GM12878 (cell line): ENCODE measurements around the gene HHAT. TPM values are rescaled to one million over a fixed set of nuclear protein-coding genes. Genes with fewer than 3 reads are reported as not detected.

Experiments
- ATAC-seq: fragments of 200-7000 bp; cut with Tn5 transposase; 3 replicates; pipeline ENCODE4 v1.9.1; 2020; ENCODE audit warnings: mild to moderate bottlenecking, moderate library complexity
- BruUV-seq: library from RNA; stranded (reverse); fragments of 400-500 nt; replicated peaks from 2 replicates; lab custom pipeline; 2021; lab: Mats Ljungman, UMichigan
- CTCF ChIA-PET: fragments of 300-600 bp; sonication (Branson Sonifier 250); formaldehyde crosslinking; extraction: SDS; loops from one replicate; lab custom pipeline; 2021; ENCODE audit warnings: inconsistent platforms; lab: Yijun Ruan, JAX
- POLR2A ChIA-PET: fragments of 350-600 bp; formaldehyde crosslinking; extraction: SDS; loops from one replicate; lab custom pipeline; 2021; ENCODE audit warnings: inconsistent platforms; lab: Charles Lee
- RAD21 ChIA-PET: fragments of 300-600 bp; sonication (Branson Sonifier 250); formaldehyde crosslinking; loops from one replicate; lab custom pipeline; 2023; ENCODE audit warnings: antibody characterized with exemption; ENCODE audit not compliant: unreplicated experiment; lab: Charles Lee
- SMC1A ChIA-PET: fragments of 300-600 bp; sonication (Branson Sonifier 250); formaldehyde crosslinking; loops from one replicate; lab custom pipeline; 2023; ENCODE audit not compliant: unreplicated experiment, uncharacterized antibody; lab: Charles Lee
- DNase-seq: peaks from one replicate; pipeline ENCODE4 v3.0.0-alpha.2; 2011; ENCODE audit warnings: low read depth, low spot score
- FAIRE-seq: peaks from 3 replicates; lab custom pipeline; 2011; peaks lifted over from hg19 to GRCh38; lab: Jason Lieb, UNC
- H2AFZ ChIP-seq: 2 replicates; pipeline ENCODE4 v1.6.0; 2011; ENCODE audit warnings: low read depth, low read length, control low read depth; ENCODE audit not compliant: control insufficient read depth
- H3K27ac ChIP-seq: 2 replicates; pipeline ENCODE4 v1.5.1; 2011; ENCODE audit warnings: control low read depth; ENCODE audit not compliant: control insufficient read depth, insufficient read depth
- H3K27me3 ChIP-seq, 2 experiments: replicated peaks in 1 of 2; 2 replicates each; pipeline versions ENCODE4 v1.6.0 to v1.6.1; 2011; ENCODE audit warnings: low read length in 1 of 2; ENCODE audit not compliant: control insufficient read depth in 2 of 2, insufficient read depth in 2 of 2
- H3K36me3 ChIP-seq, 2 experiments: 2 replicates each; pipeline ENCODE4 v1.5.1; 2011; ENCODE audit warnings: low read length in 1 of 2; ENCODE audit not compliant: control insufficient read depth in 2 of 2, insufficient read depth in 2 of 2
- H3K4me1 ChIP-seq: 2 replicates; pipeline ENCODE4 v1.6.1; 2011; ENCODE audit warnings: mild to moderate bottlenecking, low read length, moderate library complexity, mixed read lengths; ENCODE audit not compliant: control insufficient read depth, insufficient read depth
- H3K4me2 ChIP-seq: 2 replicates; pipeline ENCODE4 v1.6.0; 2011; ENCODE audit warnings: control low read depth; ENCODE audit not compliant: control insufficient read depth, insufficient read depth
- H3K4me3 ChIP-seq: fragments of 200-600 bp; sonication (generic); 2 replicates; pipeline ENCODE4 v1.5.1; 2016
- H3K79me2 ChIP-seq: 2 replicates; pipeline ENCODE4 v1.6.0; 2011; ENCODE audit warnings: low read length; ENCODE audit not compliant: control insufficient read depth, insufficient read depth
- H3K9ac ChIP-seq: 2 replicates; pipeline ENCODE4 v1.8.0; 2011; ENCODE audit warnings: low read length, control low read depth, mixed read lengths; ENCODE audit not compliant: control insufficient read depth, insufficient read depth
- H3K9me3 ChIP-seq: replicated peaks from 3 replicates; pipeline ENCODE4 v1.5.1; 2011; ENCODE audit warnings: mild to moderate bottlenecking, low read length; ENCODE audit not compliant: control insufficient read depth, insufficient read depth
- H4K20me1 ChIP-seq: 2 replicates; pipeline ENCODE4 v1.6.0; 2011; ENCODE audit not compliant: control insufficient read depth, insufficient read depth
- CBX5 ChIP-seq: sonication (generic); IDR thresholded peaks from 2 replicates; pipeline ENCODE4 v1.6.1; 2016; ENCODE audit warnings: low read depth, moderate library complexity, mild to moderate bottlenecking, inconsistent platforms
- ETV6 ChIP-seq, 2 experiments: fragments of 450-650 bp in 1 of 2; IDR thresholded peaks in 1 of 2; conservative IDR thresholded peaks in 1 of 2; 2 replicates each; pipeline ENCODE4 v1.6.1; 2014; ENCODE audit warnings: antibody characterized with exemption in 1 of 2, borderline replicate concordance in 1 of 2, low read depth in 1 of 2, mild to moderate bottlenecking in 1 of 2, moderate library complexity in 1 of 2
- JUND ChIP-seq: IDR thresholded peaks from 2 replicates; pipeline ENCODE4 v1.6.1; 2012; ENCODE audit warnings: low read depth, mild to moderate bottlenecking, low read length, improper control_type of control experiment, moderate library complexity
- MEF2A ChIP-seq: IDR thresholded peaks from 2 replicates; pipeline ENCODE4 v1.6.1; 2011; ENCODE audit warnings: low read depth, mild to moderate bottlenecking, low read length, moderate library complexity; ENCODE audit not compliant: insufficient read depth
- MYC ChIP-seq: IDR thresholded peaks from 2 replicates; pipeline ENCODE4 v1.6.1; 2011; ENCODE audit warnings: mild to moderate bottlenecking, low read length, moderate library complexity, inconsistent platforms; ENCODE audit not compliant: insufficient read depth, insufficient replicate concordance, insufficient read length, severe bottlenecking
- NFYB ChIP-seq: IDR thresholded peaks from 2 replicates; pipeline ENCODE4 v1.6.1; 2011; ENCODE audit warnings: low read depth, mild to moderate bottlenecking, low read length, improper control_type of control experiment, moderate library complexity; ENCODE audit not compliant: insufficient read depth
- NRF1 ChIP-seq: conservative IDR thresholded peaks from 2 replicates; pipeline ENCODE4 v1.6.1; 2011; ENCODE audit warnings: mild to moderate bottlenecking, low read depth, low read length, improper control_type of control experiment
- RAD51 ChIP-seq: fragments of 450-650 bp; IDR thresholded peaks from 2 replicates; pipeline ENCODE4 v1.6.1; 2016; ENCODE audit warnings: moderate library complexity, mild to moderate bottlenecking, inconsistent platforms
- RB1 ChIP-seq: fragments of 450-650 bp; formaldehyde crosslinking; IDR thresholded peaks from 2 replicates; pipeline ENCODE4 v1.6.1; 2017; ENCODE audit warnings: mild to moderate bottlenecking, borderline replicate concordance
- SMAD1 ChIP-seq: fragments of 450-650 bp; IDR thresholded peaks from 2 replicates; pipeline ENCODE4 v1.6.1; 2018; ENCODE audit warnings: mild to moderate bottlenecking, low read depth; ENCODE audit not compliant: partially characterized antibody
- TCF12 ChIP-seq: IDR thresholded peaks from 2 replicates; pipeline ENCODE4 v1.6.1; 2011; ENCODE audit warnings: low read depth, mild to moderate bottlenecking, low read length
- WRNIP1 ChIP-seq: IDR thresholded peaks from 2 replicates; pipeline ENCODE4 v1.6.1; 2011; ENCODE audit warnings: low read depth, low read length, improper control_type of control experiment, borderline replicate concordance
- WGBS: methylation state at CpG from one replicate; pipeline ENCODE4 v1.1.6; 2016; ENCODE audit warnings: low lambda C conversion rate; ENCODE audit not compliant: insufficient replicate concordance, insufficient coverage; ENCODE audit errors: missing lambda C conversion rate; 5-methylcytosine and 5-hydroxymethylcytosine counted together
- in situ Hi-C: fragments of 300-500 bp; cut with MboI; formaldehyde crosslinking; loops from 9 replicates; pipeline ENCODE4 v1.14.3; 2018; ENCODE audit warnings: mixed read lengths
- intact Hi-C: fragments of 100-400 bp; cut with micrococcal nuclease; formaldehyde crosslinking; loops from one replicate; pipeline ENCODE4 v1.14.2; 2022; ENCODE audit not compliant: unreplicated experiment
- polyA plus RNA-seq, 11 experiments: library from polyadenylated mRNA; depleted of rRNA in 4 of 11; unstranded in 6 of 11; stranded (reverse) in 5 of 11; fragments of >200 nt; fragmentation: Nextera tagmentation in 4 of 11; fragmentation: Illumina TruSeq in 1 of 11; extraction: Ambion mirVana in 4 of 11; extraction: Trizol in 1 of 11; gene quantifications; 1 replicate in 1 of 11; 2 replicates in 10 of 11; pipeline versions ENCODE4 v1.2.1 to v1.2.3, GENCODE V29; 2011 to 2016; ENCODE audit warnings: inconsistent platforms in 2 of 11, missing spikeins in 2 of 11, low read depth in 1 of 11
- total RNA-seq, 4 experiments: library from RNA; depleted of rRNA in 3 of 4; stranded (reverse); fragments of >200 nt in 3 of 4; fragmentation: Illumina TruSeq in 1 of 4; extraction: Trizol in 1 of 4; gene quantifications; 2 replicates each; pipeline versions ENCODE4 v1.2.1 to v1.2.3, GENCODE V29; 2013 to 2021
- TF ChIP-seq, protein P1 (sequence below): IDR thresholded peaks from 2 replicates; pipeline ENCODE4 v1.6.1; 2011; ENCODE audit warnings: low read depth, low read length, improper control_type of control experiment, borderline replicate concordance
- TF ChIP-seq, protein P2 (sequence below): IDR thresholded peaks from 2 replicates; pipeline ENCODE4 v1.6.1; 2012; ENCODE audit warnings: low read depth, low read length, improper control_type of control experiment
- TF ChIP-seq, protein P3 (sequence below): fragments of 450-650 bp; formaldehyde crosslinking; IDR thresholded peaks from 2 replicates; pipeline ENCODE4 v1.5.0; 2022; ENCODE audit warnings: mild to moderate bottlenecking, missing genetic modification characterization
- TF ChIP-seq, protein P4 (sequence below): IDR thresholded peaks from 2 replicates; pipeline ENCODE4 v1.6.1; 2011; ENCODE audit warnings: low read depth, mild to moderate bottlenecking, low read length, moderate library complexity, borderline replicate concordance; ENCODE audit errors: extremely low read depth

HHAT gene
- total and polyA plus RNA-seq, 10 of the 15 experiments (the other 5 are each of a cell fraction or from before 2014, with no cell fraction given), result 1.2 to 37.6 (median 2.6) TPM

DNA sequence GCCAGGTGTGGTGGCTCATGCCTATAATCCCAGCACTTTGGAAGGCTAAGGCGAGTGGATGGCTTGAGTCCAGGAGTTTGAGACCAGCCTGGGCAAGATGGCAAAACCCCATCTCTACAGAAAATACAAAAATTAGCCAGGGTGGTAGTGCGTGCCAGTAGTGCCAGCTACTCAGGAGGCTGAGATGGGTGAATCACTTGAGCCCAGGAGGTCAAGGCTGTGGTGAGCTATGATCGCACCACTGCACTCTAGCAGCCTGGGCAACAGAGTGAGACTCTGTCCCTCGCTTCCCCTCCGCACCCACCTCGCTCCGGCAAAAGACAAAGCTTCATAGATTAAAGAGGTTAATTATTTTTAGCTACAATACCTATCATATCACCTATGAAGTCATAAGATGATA, 100.0 kb downstream of the HHAT start (continued):
- TF ChIP-seq, protein P1, sequence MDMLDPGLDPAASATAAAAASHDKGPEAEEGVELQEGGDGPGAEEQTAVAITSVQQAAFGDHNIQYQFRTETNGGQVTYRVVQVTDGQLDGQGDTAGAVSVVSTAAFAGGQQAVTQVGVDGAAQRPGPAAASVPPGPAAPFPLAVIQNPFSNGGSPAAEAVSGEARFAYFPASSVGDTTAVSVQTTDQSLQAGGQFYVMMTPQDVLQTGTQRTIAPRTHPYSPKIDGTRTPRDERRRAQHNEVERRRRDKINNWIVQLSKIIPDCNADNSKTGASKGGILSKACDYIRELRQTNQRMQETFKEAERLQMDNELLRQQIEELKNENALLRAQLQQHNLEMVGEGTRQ, result no peak
- TF ChIP-seq TCF12, result no peak

DNA sequence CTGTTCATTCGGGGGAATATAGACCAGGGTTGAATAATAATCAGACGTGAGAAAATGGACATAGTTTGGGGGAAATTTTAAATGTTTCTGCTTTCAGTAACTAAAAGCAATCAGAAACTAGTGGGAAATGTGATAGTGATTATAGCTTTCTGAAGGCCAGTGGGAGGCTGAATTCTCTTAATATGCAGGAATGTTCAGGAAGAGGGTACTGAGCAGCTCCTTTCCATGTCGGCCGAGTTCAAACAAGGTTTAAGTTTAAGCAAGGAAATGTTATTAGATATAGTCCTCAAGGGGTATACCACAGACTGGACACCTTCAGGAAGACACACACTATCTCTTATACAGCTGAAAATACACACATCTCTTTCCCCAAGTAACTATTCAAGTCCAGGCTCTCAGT, 105.5 kb downstream of the HHAT start:
- POLR2A ChIA-PET, result no interaction called here
- WGBS, result 52% methylated on average over 4 of the region's 4 CpGs
- H3K4me3 ChIP-seq, result no peak overlapping the region
- no peaks in the 10 kb centered on the region for H3K4me1 ChIP-seq
- H3K4me2 ChIP-seq, result no peak overlapping the region
- CTCF ChIA-PET, result interaction anchor here (1.1 kb wide), 1 partner anchor 14 kb away, joined by 4 read pairs; no protein-coding TSS in a partner anchor
- H3K79me2 ChIP-seq, result no peaks in the 10 kb centered on the region
- H2AFZ ChIP-seq, result no peak overlapping the region
- no peak overlapping the region for H3K9ac ChIP-seq
- H3K27me3 ChIP-seq, result no peaks in the 10 kb centered on the region
- in situ Hi-C loops, result no loop called here
- no TSS peak for BruUV-seq
- intact Hi-C loops, result no loop called here
- no peaks in the 10 kb centered on the region for H3K36me3 ChIP-seq
- no peak overlapping the region for H3K27ac ChIP-seq
- no peaks in the 10 kb centered on the region for H4K20me1 ChIP-seq
- ATAC-seq (no peak), DNase-seq (no peak), FAIRE-seq (no peak)
- SMC1A ChIA-PET, result interaction anchor here (1.0 to 1.3 kb wide), 2 partner anchors 17 to 18 kb away, joined by 3 read pairs; no protein-coding TSS in a partner anchor
- no peaks in the 10 kb centered on the region for H3K9me3 ChIP-seq
- RAD21 ChIA-PET, result no interaction called here
- TF ChIP-seq, protein P2, sequence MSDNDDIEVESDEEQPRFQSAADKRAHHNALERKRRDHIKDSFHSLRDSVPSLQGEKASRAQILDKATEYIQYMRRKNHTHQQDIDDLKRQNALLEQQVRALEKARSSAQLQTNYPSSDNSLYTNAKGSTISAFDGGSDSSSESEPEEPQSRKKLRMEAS, result no peak
- TF ChIP-seq NRF1 (no peak), WRNIP1 (no peak), JUND (no peak), RB1 (no peak), RAD51 (no peak), NFYB (no peak), MYC (no peak), SMAD1 (no peak), CBX5 (no peak), MEF2A (no peak), ETV6 (conservative IDR thresholded peaks at IDR 0.05 in 1 of 2, IDR thresholded peaks at IDR 0.05 in 1 of 2; ENCODE audit: borderline replicate concordance in 1 of 2, low read depth in 1 of 2) (no peak)
- TF ChIP-seq, protein P3, sequence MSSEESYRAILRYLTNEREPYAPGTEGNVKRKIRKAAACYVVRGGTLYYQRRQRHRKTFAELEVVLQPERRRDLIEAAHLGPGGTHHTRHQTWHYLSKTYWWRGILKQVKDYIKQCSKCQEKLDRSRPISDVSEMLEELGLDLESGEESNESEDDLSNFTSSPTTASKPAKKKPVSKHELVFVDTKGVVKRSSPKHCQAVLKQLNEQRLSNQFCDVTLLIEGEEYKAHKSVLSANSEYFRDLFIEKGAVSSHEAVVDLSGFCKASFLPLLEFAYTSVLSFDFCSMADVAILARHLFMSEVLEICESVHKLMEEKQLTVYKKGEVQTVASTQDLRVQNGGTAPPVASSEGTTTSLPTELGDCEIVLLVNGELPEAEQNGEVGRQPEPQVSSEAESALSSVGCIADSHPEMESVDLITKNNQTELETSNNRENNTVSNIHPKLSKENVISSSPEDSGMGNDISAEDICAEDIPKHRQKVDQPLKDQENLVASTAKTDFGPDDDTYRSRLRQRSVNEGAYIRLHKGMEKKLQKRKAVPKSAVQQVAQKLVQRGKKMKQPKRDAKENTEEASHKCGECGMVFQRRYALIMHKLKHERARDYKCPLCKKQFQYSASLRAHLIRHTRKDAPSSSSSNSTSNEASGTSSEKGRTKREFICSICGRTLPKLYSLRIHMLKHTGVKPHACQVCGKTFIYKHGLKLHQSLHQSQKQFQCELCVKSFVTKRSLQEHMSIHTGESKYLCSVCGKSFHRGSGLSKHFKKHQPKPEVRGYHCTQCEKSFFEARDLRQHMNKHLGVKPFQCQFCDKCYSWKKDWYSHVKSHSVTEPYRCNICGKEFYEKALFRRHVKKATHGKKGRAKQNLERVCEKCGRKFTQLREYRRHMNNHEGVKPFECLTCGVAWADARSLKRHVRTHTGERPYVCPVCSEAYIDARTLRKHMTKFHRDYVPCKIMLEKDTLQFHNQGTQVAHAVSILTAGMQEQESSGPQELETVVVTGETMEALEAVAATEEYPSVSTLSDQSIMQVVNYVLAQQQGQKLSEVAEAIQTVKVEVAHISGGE (CRISPR knock-in tag), result no peak
- TF ChIP-seq, protein P4, sequence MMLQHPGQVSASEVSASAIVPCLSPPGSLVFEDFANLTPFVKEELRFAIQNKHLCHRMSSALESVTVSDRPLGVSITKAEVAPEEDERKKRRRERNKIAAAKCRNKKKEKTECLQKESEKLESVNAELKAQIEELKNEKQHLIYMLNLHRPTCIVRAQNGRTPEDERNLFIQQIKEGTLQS, result no peak
